ENCODE results near the gene CEP128. TPM values are rescaled to one million over a fixed set of nuclear protein-coding genes. Genes with fewer than 3 reads are reported as not detected.

The CEP128 gene
- polyA plus RNA-seq, 1 donor (not counting 4 experiments of a cell fraction or from before 2014, with no cell fraction given): 2.6 TPM

GRCh38 chr14:80981156-80981555 is 39.6 kb upstream of the CEP128 start:
- no peaks in the 10 kb centered on the region for H3K9me3 ChIP-seq (ENCODE audit: control insufficient read depth, low read depth, low read length)
- no peaks in the 10 kb centered on the region for H3K4me1 ChIP-seq (ENCODE audit: control insufficient read depth, extremely low read depth, insufficient read depth, low read length)
- no peak overlapping the region for H3K9ac ChIP-seq (ENCODE audit: control insufficient read depth, extremely low read depth, insufficient read depth, low read length)
- H3K79me2 ChIP-seq (ENCODE audit: control insufficient read depth, insufficient read depth, low read length): no peaks in the 10 kb centered on the region
- no peaks in the 10 kb centered on the region for H4K20me1 ChIP-seq (ENCODE audit: control insufficient read depth, extremely low read depth, insufficient read depth, low read length)
- dilution Hi-C loops (cut with MboI; ENCODE audit: extremely low pct_ligation_motif_present, low sequenced_read_pairs): no loop called here
- no peak overlapping the region for H3K4me2 ChIP-seq (ENCODE audit: control insufficient read depth, extremely low read depth, insufficient read depth, low read depth, low read length)
- FAIRE-seq (no peak), DNase-seq (ENCODE audit: low read depth, low spot score) (no peak)
- no peaks in the 10 kb centered on the region for H3K36me3 ChIP-seq (ENCODE audit: control insufficient read depth in 2 of 2, extremely low read depth in 1 of 2, insufficient read depth in 2 of 2, low read length in 2 of 2)
- no peak overlapping the region for H3K4me3 ChIP-seq (ENCODE audit: control insufficient read depth in 2 of 3, extremely low read depth in 1 of 3, insufficient read depth in 2 of 3, low read depth in 1 of 3, low read length in 3 of 3)
- no peaks in the 10 kb centered on the region for H3K27me3 ChIP-seq (ENCODE audit: control insufficient read depth, extremely low read depth, insufficient read depth, low read length)
- no peak for TF ChIP-seq CTCF (optimal IDR thresholded peaks at IDR 0.05 in 1 of 3, IDR thresholded peaks at IDR 0.05 in 1 of 3, conservative IDR thresholded peaks at IDR 0.05 in 1 of 3; ENCODE audit: extremely low read depth in 1 of 3, insufficient read depth in 2 of 3, low read length in 3 of 3)
- TF ChIP-seq EZH2 (IDR thresholded peaks at IDR 0.05; ENCODE audit: low read length): no peak
- H3K9me1 ChIP-seq (ENCODE audit: control insufficient read depth, extremely low read depth, insufficient read depth, low read length): no peaks in the 10 kb centered on the region
- no peak overlapping the region for H2AFZ ChIP-seq (ENCODE audit: control insufficient read depth, low read length)
- no peak overlapping the region for H3K27ac ChIP-seq (ENCODE audit: control insufficient read depth, insufficient read depth, low read length)

GRCh38 chr14:80979951-80980350 is 38.4 kb upstream of the CEP128 start:
- dilution Hi-C loops (cut with MboI; ENCODE audit: extremely low pct_ligation_motif_present, low sequenced_read_pairs): no loop called here
- Histone ChIP-seq H3K27ac (ENCODE audit: control insufficient read depth, insufficient read depth, low read length) (no peak overlapping the region), H3K4me1 (ENCODE audit: control insufficient read depth, extremely low read depth, insufficient read depth, low read length) (no peaks in the 10 kb centered on the region), H3K9me3 (ENCODE audit: control insufficient read depth, low read depth, low read length) (no peaks in the 10 kb centered on the region), H3K9me1 (ENCODE audit: control insufficient read depth, extremely low read depth, insufficient read depth, low read length) (no peaks in the 10 kb centered on the region), H3K4me3 (ENCODE audit: control insufficient read depth in 2 of 3, extremely low read depth in 1 of 3, insufficient read depth in 2 of 3, low read depth in 1 of 3, low read length in 3 of 3) (no peak overlapping the region), H3K4me2 (ENCODE audit: control insufficient read depth, extremely low read depth, insufficient read depth, low read depth, low read length) (no peak overlapping the region), H3K9ac (ENCODE audit: control insufficient read depth, extremely low read depth, insufficient read depth, low read length) (no peak overlapping the region), H3K36me3 (ENCODE audit: control insufficient read depth in 2 of 2, extremely low read depth in 1 of 2, insufficient read depth in 2 of 2, low read length in 2 of 2) (no peaks in the 10 kb centered on the region), H3K79me2 (ENCODE audit: control insufficient read depth, insufficient read depth, low read length) (no peaks in the 10 kb centered on the region), H3K27me3 (ENCODE audit: control insufficient read depth, extremely low read depth, insufficient read depth, low read length) (no peaks in the 10 kb centered on the region), H4K20me1 (ENCODE audit: control insufficient read depth, extremely low read depth, insufficient read depth, low read length) (no peaks in the 10 kb centered on the region), H2AFZ (ENCODE audit: control insufficient read depth, low read length) (no peak overlapping the region)
- TF ChIP-seq CTCF (optimal IDR thresholded peaks at IDR 0.05 in 1 of 3, IDR thresholded peaks at IDR 0.05 in 1 of 3, conservative IDR thresholded peaks at IDR 0.05 in 1 of 3; ENCODE audit: extremely low read depth in 1 of 3, insufficient read depth in 2 of 3, low read length in 3 of 3): no peak
- no peak for TF ChIP-seq EZH2 (IDR thresholded peaks at IDR 0.05; ENCODE audit: low read length)
- no peak for FAIRE-seq
- DNase-seq (ENCODE audit: low read depth, low spot score): no peak
